HepG2 (cell line): ENCODE results near the gene CLEC2A.

Experiments
- ASH2L ChIP-seq: fragments of 300-600, 200-600 bp; sonication (generic); IDR thresholded peaks from 2 replicates; pipeline ENCODE4 v1.7.0; 2017; ENCODE audit warnings: low read depth, mild to moderate bottlenecking, moderate library complexity, mixed read lengths, low read length; ENCODE audit not compliant: insufficient read length
- CEBPG ChIP-seq: IDR thresholded peaks from 2 replicates; pipeline ENCODE4 v1.6.1; 2016
- CTCF ChIP-seq: sonication (generic); formaldehyde crosslinking; IDR thresholded peaks from 2 replicates; pipeline ENCODE4 v1.5.0; 2020; ENCODE audit warnings: mild to moderate bottlenecking, missing genetic modification reagents, moderate library complexity
- E2F1 ChIP-seq: sonication (generic); formaldehyde crosslinking; IDR thresholded peaks from 2 replicates; pipeline ENCODE4 v1.5.0; 2020; ENCODE audit warnings: missing genetic modification reagents
- FOXP4 ChIP-seq: sonication (generic); formaldehyde crosslinking; IDR thresholded peaks from 2 replicates; pipeline ENCODE4 v1.4.0; 2020; ENCODE audit warnings: missing genetic modification reagents
- POLR2A ChIP-seq, 2 experiments: IDR thresholded peaks; 2 replicates each; pipeline ENCODE4 v1.6.1; 2011; ENCODE audit warnings: low read depth in 2 of 2, low read length in 2 of 2, mild to moderate bottlenecking in 1 of 2, moderate library complexity in 1 of 2; ENCODE audit not compliant: insufficient read depth in 1 of 2
- RFX5 ChIP-seq: IDR thresholded peaks from 2 replicates; pipeline ENCODE4 v1.6.1; 2011; ENCODE audit warnings: low read depth, low read length, improper control_type of control experiment
- ZNF704 ChIP-seq: sonication (generic); formaldehyde crosslinking; IDR thresholded peaks from 2 replicates; pipeline ENCODE4 v1.8.1; 2023; ENCODE audit warnings: mild to moderate bottlenecking, inconsistent platforms, moderate library complexity, missing genetic modification reagents, borderline replicate concordance
- ZNF776 ChIP-seq: sonication (generic); formaldehyde crosslinking; IDR thresholded peaks from 2 replicates; pipeline ENCODE4 v1.4.0; 2020; ENCODE audit warnings: mild to moderate bottlenecking, missing genetic modification reagents

- TF ChIP-seq E2F1 (no peak), CTCF (CRISPR knock-in tag) (no peak), ASH2L (no peak), ZNF704 (CRISPR knock-in tag) (no peak), RFX5 (no peak), FOXP4 (CRISPR knock-in tag) (no peak), ZNF776 (CRISPR knock-in tag) (no peak), CEBPG (CRISPR knock-in tag) (no peak), POLR2A (IDR thresholded peaks at IDR 0.05; ENCODE audit: insufficient read depth in 1 of 2, low read depth in 2 of 2, low read length in 2 of 2) (no peak)
Observed at GRCh38 chr12:9867531-9867930, 64.6 kb downstream of the CLEC2A start.
